H1 (cell line): ENCODE results near the gene ARHGAP18. TPM values are rescaled to one million over a fixed set of nuclear protein-coding genes. Genes with fewer than 3 reads are reported as not detected.
"Not testable (repeated sequence)": the region's sequence is repeated elsewhere in the genome, so short reads cannot be mapped to it uniquely, and the experiment has no call there.

Source experiments
- CTCF ChIA-PET: fragments of 300-600 bp; sonication (Branson Sonifier 250); formaldehyde crosslinking; loops from one replicate; lab custom pipeline; 2021; ENCODE audit not compliant: partially characterized antibody; lab: Charles Lee
- POLR2A ChIA-PET: fragments of 300-600 bp; sonication (Branson Sonifier 250); formaldehyde crosslinking; loops from one replicate; lab custom pipeline; 2021; ENCODE audit warnings: inconsistent platforms; ENCODE audit not compliant: partially characterized antibody; lab: Charles Lee
- DNase-seq, 2 experiments: peaks; one replicate each; pipeline versions ENCODE4 v3.0.0 to v3.0.0-alpha.2; 2010 to 2022; ENCODE audit warnings: low spot score in 2 of 2, low read depth in 1 of 2, mixed read lengths in 1 of 2
- FAIRE-seq: peaks from 2 replicates; lab custom pipeline; 2011; peaks lifted over from hg19 to GRCh38; lab: Jason Lieb, UNC
- H2AFZ ChIP-seq: 2 replicates; pipeline ENCODE4 v1.8.1; 2012; ENCODE audit warnings: low read length, inconsistent platforms
- H2AK5ac ChIP-seq: 2 replicates; pipeline ENCODE4 v1.6.1; 2013; ENCODE audit warnings: low read depth, low read length
- H2BK120ac ChIP-seq: replicated peaks from 2 replicates; pipeline ENCODE3; 2013; ENCODE audit warnings: low read depth, low read length, inconsistent platforms
- H2BK12ac ChIP-seq: 2 replicates; pipeline ENCODE4 v1.6.1; 2013; ENCODE audit warnings: low read depth, low read length
- H2BK15ac ChIP-seq: 2 replicates; pipeline ENCODE4 v1.6.1; 2013; ENCODE audit warnings: low read length
- H2BK20ac ChIP-seq: 2 replicates; pipeline ENCODE4 v1.6.1; 2013; ENCODE audit warnings: low read length
- H2BK5ac ChIP-seq: 2 replicates; pipeline ENCODE4 v1.6.1; 2013; ENCODE audit warnings: low read depth, low read length
- H3K14ac ChIP-seq: 2 replicates; pipeline ENCODE4 v1.6.1; 2013; ENCODE audit warnings: inconsistent platforms; ENCODE audit not compliant: insufficient read length
- H3K18ac ChIP-seq: 2 replicates; pipeline ENCODE4 v1.6.1; 2013; ENCODE audit warnings: low read length; ENCODE audit errors: extremely low read depth
- H3K23ac ChIP-seq: 2 replicates; pipeline ENCODE4 v1.6.1; 2013; ENCODE audit warnings: inconsistent platforms; ENCODE audit not compliant: insufficient read length
- H3K23me2 ChIP-seq: 2 replicates; pipeline ENCODE4 v1.6.1; 2013; ENCODE audit warnings: low read depth, low read length
- H3K27ac ChIP-seq: 2 replicates; pipeline ENCODE4 v1.6.1; 2011; ENCODE audit warnings: low read depth, low read length, inconsistent platforms
- H3K27me3 ChIP-seq, 4 experiments: replicated peaks in 1 of 4; 1 replicate in 1 of 4; 2 replicates in 3 of 4; pipeline versions ENCODE4 v1.6.1 to v1.8.1; 2011 to 2013; ENCODE audit warnings: low read length in 3 of 4, mild to moderate bottlenecking in 3 of 4, inconsistent platforms in 2 of 4, mixed read lengths in 2 of 4, moderate library complexity in 1 of 4; ENCODE audit not compliant: control insufficient read depth in 3 of 4, insufficient read depth in 3 of 4; ENCODE audit errors: extremely low read depth in 1 of 4
- H3K36me3 ChIP-seq, 4 experiments: 2 replicates each; pipeline versions ENCODE4 v1.6.1 to v1.8.1; 2011 to 2013; ENCODE audit warnings: mild to moderate bottlenecking in 4 of 4, low read length in 3 of 4, moderate library complexity in 2 of 4, control low read depth in 1 of 4, inconsistent platforms in 1 of 4; ENCODE audit not compliant: insufficient read depth in 4 of 4, control insufficient read depth in 2 of 4
- H3K4ac ChIP-seq: replicated peaks from 2 replicates; pipeline ENCODE3; 2013; ENCODE audit warnings: low read length, low read depth, mixed read lengths, inconsistent platforms; ENCODE audit not compliant: insufficient read length
- H3K4me1 ChIP-seq, 4 experiments: replicated peaks in 1 of 4; 1 replicate in 1 of 4; 2 replicates in 3 of 4; pipeline versions ENCODE4 v1.6.1 to v1.8.1; 2011 to 2013; ENCODE audit warnings: low read length in 3 of 4, inconsistent platforms in 2 of 4, mixed read lengths in 1 of 4; ENCODE audit not compliant: insufficient read depth in 4 of 4, control insufficient read depth in 3 of 4
- H3K4me2 ChIP-seq, 2 experiments: 2 replicates each; pipeline versions ENCODE4 v1.6.1 to v1.8.1; 2011 to 2013; ENCODE audit warnings: low read depth in 2 of 2, low read length in 2 of 2, control low read depth in 1 of 2, inconsistent platforms in 1 of 2, mild to moderate bottlenecking in 1 of 2; ENCODE audit not compliant: insufficient read depth in 1 of 2
- H3K4me3 ChIP-seq, 4 experiments: fragments of 200-600, 300-600 bp in 1 of 4; sonication (generic), shearing (Covaris generic), sonication (Bioruptor Twin) in 1 of 4; 2 replicates each; pipeline versions ENCODE4 v1.5.1 to v1.8.1; 2011 to 2016; ENCODE audit warnings: low read length in 4 of 4, low read depth in 3 of 4, control low read depth in 2 of 4, inconsistent platforms in 2 of 4, mild to moderate bottlenecking in 2 of 4, mixed read lengths in 1 of 4, moderate library complexity in 1 of 4; ENCODE audit not compliant: insufficient read depth in 2 of 4; ENCODE audit errors: extremely low read depth in 1 of 4
- H3K56ac ChIP-seq: replicated peaks from 2 replicates; pipeline ENCODE3; 2013; ENCODE audit warnings: low read depth, mild to moderate bottlenecking, mixed read lengths, low read length, inconsistent platforms; ENCODE audit not compliant: insufficient read length
- H3K79me1 ChIP-seq: 2 replicates; pipeline ENCODE4 v1.6.1; 2013; ENCODE audit warnings: low read depth, low read length, control low read depth
- H3K79me2 ChIP-seq, 2 experiments: 2 replicates each; pipeline versions ENCODE4 v1.6.1 to v1.8.1; 2012 to 2013; ENCODE audit warnings: low read length in 2 of 2, mild to moderate bottlenecking in 2 of 2, inconsistent platforms in 1 of 2; ENCODE audit not compliant: insufficient read depth in 2 of 2, control insufficient read depth in 1 of 2
- H3K9ac ChIP-seq, 4 experiments: replicated peaks in 1 of 4; 1 replicate in 1 of 4; 2 replicates in 3 of 4; pipeline versions ENCODE4 v1.6.1 to v1.8.1; 2011 to 2013; ENCODE audit warnings: low read depth in 3 of 4, low read length in 3 of 4, control low read depth in 2 of 4, mild to moderate bottlenecking in 2 of 4, moderate library complexity in 2 of 4, inconsistent platforms in 1 of 4; ENCODE audit errors: extremely low read depth in 1 of 4
- H3K9me3 ChIP-seq, 2 experiments: 2 replicates each; pipeline versions ENCODE4 v1.6.1 to v1.8.1; 2012 to 2013; ENCODE audit warnings: mild to moderate bottlenecking in 2 of 2, moderate library complexity in 2 of 2, control low read depth in 1 of 2, inconsistent platforms in 1 of 2, low read depth in 1 of 2, low read length in 1 of 2, mixed read lengths in 1 of 2; ENCODE audit not compliant: insufficient read depth in 2 of 2
- H4K20me1 ChIP-seq, 2 experiments: replicated peaks in 1 of 2; 2 replicates each; pipeline versions ENCODE3 to v1.8.1; 2011 to 2013; ENCODE audit warnings: inconsistent platforms in 2 of 2, low read length in 2 of 2, mild to moderate bottlenecking in 1 of 2; ENCODE audit not compliant: insufficient read depth in 2 of 2, control insufficient read depth in 1 of 2
- H4K5ac ChIP-seq: 2 replicates; pipeline ENCODE4 v1.6.1; 2013; ENCODE audit warnings: low read length, low read depth, mixed read lengths, inconsistent platforms; ENCODE audit not compliant: insufficient read length
- H4K8ac ChIP-seq: 2 replicates; pipeline ENCODE4 v1.8.0; 2013; ENCODE audit warnings: mild to moderate bottlenecking, moderate library complexity, low read length, inconsistent platforms; ENCODE audit not compliant: insufficient read depth; ENCODE audit errors: extremely low read depth
- H4K91ac ChIP-seq: replicated peaks from 2 replicates; pipeline ENCODE3; 2013; ENCODE audit warnings: low read length, mixed read lengths, inconsistent platforms; ENCODE audit not compliant: insufficient read length
- WGBS, 2 experiments: shearing (Covaris generic) in 1 of 2; methylation state at CpG; one replicate each; pipeline versions ENCODE4 v1.1.6 to v1.1.7; 2013 to 2015; ENCODE audit warnings: low lambda C conversion rate in 2 of 2, mixed read lengths in 2 of 2, inconsistent platforms in 1 of 2, low coverage in 1 of 2, missing lambda C conversion rate in 1 of 2; ENCODE audit not compliant: insufficient replicate concordance in 2 of 2, insufficient coverage in 1 of 2, insufficient read length in 1 of 2; ENCODE audit errors: extremely low coverage in 1 of 2, missing lambda C conversion rate in 1 of 2; 5-methylcytosine and 5-hydroxymethylcytosine counted together
- polyA plus RNA-seq, 7 experiments: library from polyadenylated mRNA; depleted of rRNA in 3 of 7; stranded (reverse) in 5 of 7; unstranded in 2 of 7; fragments of >200 nt in 5 of 7; fragments of 200-250 nt in 2 of 7; gene quantifications; 1 replicate in 5 of 7; 2 replicates in 1 of 7; 4 replicates in 1 of 7; pipeline versions ENCODE4 v1.2.1 to v1.2.3, GENCODE V29; 2011 to 2013; ENCODE audit warnings: missing spikeins in 2 of 7, mixed read lengths in 2 of 7
- total RNA-seq: library from RNA; stranded (reverse); fragmentation: NEBNext Ultra II Directional; extraction: Animal tissue kit (Norgen Biotek cat#: 25700); gene quantifications from 2 replicates; pipeline ENCODE4 v1.2.1, GENCODE V29; 2021

The ARHGAP18 gene
- total and polyA plus RNA-seq, 2 of the 8 experiments (the other 6 are each of a cell fraction or from before 2014, with no cell fraction given) = 0.83 to 4.5 TPM

DNA sequence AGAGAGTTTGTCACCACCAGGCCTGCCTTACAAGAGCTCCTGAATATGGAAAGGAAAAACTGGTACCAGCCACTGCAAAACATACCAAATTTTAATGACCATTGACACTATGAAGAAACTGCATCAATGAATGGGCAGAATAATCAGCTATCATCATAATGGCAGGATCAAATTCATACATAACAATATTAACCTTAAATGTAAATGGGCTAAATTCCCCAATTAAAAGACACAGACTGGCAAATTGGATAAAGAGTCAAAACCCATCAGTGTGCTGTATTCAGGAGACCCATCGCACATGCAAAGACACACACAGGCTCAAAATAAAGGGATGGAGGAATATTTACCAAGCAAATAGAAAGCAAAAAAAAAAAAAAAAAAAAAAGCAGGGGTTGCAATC is 139.0 kb downstream of the ARHGAP18 start:
- POLR2A ChIA-PET, H3K9ac ChIP-seq, H3K18ac ChIP-seq, H3K27me3 ChIP-seq, H2AFZ ChIP-seq, H3K79me1 ChIP-seq, H3K4me1 ChIP-seq, H3K27ac ChIP-seq, H4K5ac ChIP-seq, H2BK15ac ChIP-seq, H3K9me3 ChIP-seq, H2BK20ac ChIP-seq, H3K79me2 ChIP-seq, H4K91ac ChIP-seq, H3K14ac ChIP-seq, H3K23me2 ChIP-seq, FAIRE-seq, H3K56ac ChIP-seq, H4K8ac ChIP-seq, DNase-seq, H4K20me1 ChIP-seq, H3K4me2 ChIP-seq, H3K23ac ChIP-seq, H2AK5ac ChIP-seq, H3K4ac ChIP-seq, H2BK12ac ChIP-seq, H3K4me3 ChIP-seq, H2BK120ac ChIP-seq, H2BK5ac ChIP-seq, H3K36me3 ChIP-seq: not testable (repeated sequence)
- CTCF ChIA-PET = interaction anchor here (0.6 to 12.0 kb wide), 2 partner anchors 70 to 703 kb away, joined by 3 to 180 read pairs; no protein-coding TSS in a partner anchor
- WGBS, 2 experiments = 89% methylated on average over 1 of the region's 1 CpG; no CpG with 5 or more reads in 1 of the 2 experiments
